ENCODE data around the gene SLN.

Gene SLN

GRCh38 chr11:107682171-107682570 lies 29.7 kb downstream of the SLN start:
- no peak for DNase-seq

- no peak for DNase-seq
Observed at GRCh38 chr11:107679255-107680024, 32.4 kb downstream of the SLN start.

- no peak for DNase-seq
Observed at GRCh38 chr11:107678632-107678971, 33.3 kb downstream of the SLN start.

GRCh38 chr11:107677924-107678631 lies 33.8 kb downstream of the SLN start:
- DNase-seq: no peak

- DNase-seq: no peak
Observed at GRCh38 chr11:107676336-107677057, 35.4 kb downstream of the SLN start.

GRCh38 chr11:107675902-107676301 lies 36.0 kb downstream of the SLN start:
- DNase-seq: no peak

- DNase-seq: no peak
Observed at GRCh38 chr11:107669893-107670601, 41.8 kb downstream of the SLN start.

GRCh38 chr11:107669191-107669740 lies 42.6 kb downstream of the SLN start:
- DNase-seq: no peak

- DNase-seq: no peak
Observed at GRCh38 chr11:107666911-107667613, 44.8 kb downstream of the SLN start.

- no peak for DNase-seq
Observed at GRCh38 chr11:107665018-107665417, 46.8 kb downstream of the SLN start.

- DNase-seq: no peak
Observed at GRCh38 chr11:107661656-107662055, 50.2 kb downstream of the SLN start.

- DNase-seq: no peak
Observed at GRCh38 chr11:107660066-107660465, 51.8 kb downstream of the SLN start.

- no peak for DNase-seq
Observed at GRCh38 chr11:107659310-107659709, 52.5 kb downstream of the SLN start.

All from activated gamma-delta T cell treated with Interleukin-2 at 50 U/mL for 16 hours (primary cell).